GM19397 (cell line): ENCODE measurements around the gene LRRC51.

Experiments
- ATAC-seq: cut with Tn5 transposase; IDR thresholded peaks from one replicate; pipeline ENCODE4 v1.9.1; 2021; ENCODE audit warnings: mild to moderate bottlenecking, moderate library complexity; ENCODE audit not compliant: unreplicated experiment

Gene LRRC51

GRCh38 chr11:72069787-72070251 is 10.8 kb upstream of the LRRC51 start:
- ATAC-seq: no peak

DNA sequence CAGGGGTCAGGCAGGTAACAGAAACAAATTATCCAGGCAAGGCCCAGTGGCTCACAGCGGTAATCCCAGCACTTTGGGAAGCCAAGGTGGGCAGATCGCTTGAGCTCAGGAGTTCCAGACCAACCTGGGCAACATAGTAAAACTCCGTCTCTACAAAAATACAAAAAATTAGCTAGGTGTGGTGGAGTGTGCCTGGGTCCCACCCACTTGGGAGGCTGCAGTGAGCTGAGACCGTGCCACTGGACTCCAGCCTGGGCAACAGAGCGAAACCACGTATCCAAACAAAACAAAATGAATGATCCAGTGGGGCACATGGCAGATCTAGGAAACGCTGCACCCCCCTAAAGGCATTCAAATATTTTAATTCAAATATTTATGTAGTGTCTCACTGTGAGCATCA is 10.2 kb upstream of the LRRC51 start:
- no peak for ATAC-seq

DNA sequence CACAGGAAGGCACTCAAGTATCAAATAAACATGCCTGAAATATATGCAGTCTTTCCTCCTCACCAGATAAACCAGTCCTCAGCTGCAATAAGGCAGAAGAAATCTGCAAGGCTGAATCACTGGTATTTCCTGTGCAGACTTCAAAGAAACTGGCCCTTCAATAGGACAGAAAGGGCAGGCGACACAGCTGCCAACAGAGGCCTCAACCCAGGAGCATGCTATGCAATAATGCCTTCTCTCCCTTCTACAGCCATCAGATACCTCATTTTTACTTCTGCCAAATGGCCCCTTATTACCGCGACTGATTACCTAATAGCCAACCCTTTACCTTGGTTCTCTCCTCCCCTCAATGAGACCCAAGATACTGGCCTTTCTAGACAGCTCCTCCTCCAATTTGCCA is 8.3 kb upstream of the LRRC51 start:
- ATAC-seq: no peak

DNA sequence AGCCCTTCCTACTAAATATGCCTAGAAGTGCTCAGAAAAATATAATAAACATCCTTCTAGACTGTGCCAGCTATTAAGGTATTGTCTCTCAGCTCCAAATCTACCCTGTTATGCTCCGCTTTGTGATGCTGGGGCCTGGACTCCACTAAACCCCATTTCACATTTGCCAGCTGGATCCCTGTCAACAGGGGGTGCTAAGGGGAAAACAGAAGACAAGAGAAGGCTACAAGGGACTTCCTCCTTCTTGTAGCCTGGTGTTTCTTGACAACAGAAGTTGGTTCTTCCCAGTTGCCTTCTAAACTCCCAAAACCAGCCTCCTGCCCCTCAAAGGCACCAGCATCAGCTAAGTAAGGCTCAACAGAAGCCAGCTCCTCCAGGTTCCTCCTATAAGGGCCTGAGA is 5.5 kb upstream of the LRRC51 start:
- no peak for ATAC-seq

DNA sequence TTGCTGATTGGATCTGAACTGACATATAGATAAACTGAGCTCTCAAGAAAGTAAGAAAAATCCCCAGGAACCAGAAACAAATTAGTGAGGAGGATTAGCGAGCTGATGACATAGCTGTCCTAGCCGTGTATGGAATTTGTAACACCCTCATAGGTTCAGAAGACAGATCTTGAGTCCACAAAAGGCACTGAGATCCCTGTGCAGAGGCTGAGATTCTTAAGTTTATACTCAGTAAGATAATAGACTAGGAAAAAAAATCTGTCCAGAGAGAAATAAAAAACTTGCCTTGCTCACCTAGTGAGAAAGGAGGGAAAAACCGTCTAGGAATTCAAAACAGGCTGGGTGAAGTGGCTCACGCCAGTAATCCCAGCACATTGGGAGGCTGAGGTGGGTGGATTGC is 4.9 kb upstream of the LRRC51 start:
- no peak for ATAC-seq

DNA sequence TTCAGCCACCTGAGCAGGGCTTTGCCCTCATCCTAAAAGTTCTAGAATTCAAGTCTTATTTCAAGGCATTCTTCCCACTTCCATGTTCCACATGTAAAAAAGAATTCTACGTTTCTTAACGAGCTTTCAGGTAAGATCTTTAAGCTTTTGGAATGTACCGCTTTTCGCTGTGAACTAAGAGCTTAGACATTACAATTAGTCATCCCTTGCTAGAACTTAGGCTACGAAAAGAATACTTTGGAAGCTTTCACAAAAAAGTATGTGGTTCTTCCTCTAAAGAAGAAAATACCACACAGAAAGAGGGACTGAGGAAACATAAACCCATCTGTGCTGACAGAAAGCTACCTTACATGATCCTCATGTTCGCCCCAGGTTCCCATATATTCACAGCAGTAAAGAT is 2.2 kb upstream of the LRRC51 start:
- ATAC-seq: no peak

DNA sequence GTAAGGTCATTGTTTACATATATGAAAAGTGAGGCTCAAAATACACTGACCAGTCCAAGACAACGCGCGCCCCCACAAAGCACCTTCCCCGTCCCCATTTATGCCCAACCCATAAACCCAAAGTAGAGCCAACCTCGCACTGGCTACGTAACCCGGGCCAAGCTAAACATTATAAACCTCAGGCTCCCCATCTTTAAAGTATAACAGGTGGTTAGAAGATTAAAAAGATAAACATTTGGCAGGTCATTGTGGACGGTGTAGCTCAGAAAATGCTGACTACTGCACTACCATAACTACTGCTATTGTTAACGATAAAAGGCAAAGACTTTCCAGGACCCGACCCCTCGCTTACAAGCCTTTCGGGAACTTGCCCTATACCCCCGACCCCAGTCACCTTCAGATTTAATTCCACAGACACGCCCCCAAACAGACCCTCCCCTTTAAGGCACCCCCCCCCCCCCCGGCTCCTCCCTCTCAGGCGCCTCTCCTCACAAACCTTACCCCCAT is 778 bp upstream of the LRRC51 start:
- no peak for ATAC-seq

GRCh38 chr11:72081184-72081644 is 564 bp downstream of the LRRC51 start:
- ATAC-seq: no peak

GRCh38 chr11:72081821-72082453 is 1.3 kb downstream of the LRRC51 start:
- ATAC-seq: no peak

- ATAC-seq: no peak
Measured at GRCh38 chr11:72083414-72083813, 2.8 kb downstream of the LRRC51 start.

- ATAC-seq: no peak
Measured at GRCh38 chr11:72084076-72084475, 3.4 kb downstream of the LRRC51 start.

- ATAC-seq: no peak
Measured at GRCh38 chr11:72084965-72085364, 4.3 kb downstream of the LRRC51 start.

GRCh38 chr11:72085621-72086351 is 5.1 kb downstream of the LRRC51 start:
- no peak for ATAC-seq

- no peak for ATAC-seq
Measured at GRCh38 chr11:72088076-72088808, 7.6 kb downstream of the LRRC51 start.

- peak; percentile 53 for ATAC-seq
Measured at GRCh38 chr11:72091292-72091691, 10.6 kb downstream of the LRRC51 start.

GRCh38 chr11:72098741-72099140 is 18.1 kb downstream of the LRRC51 start:
- ATAC-seq: no peak

DNA sequence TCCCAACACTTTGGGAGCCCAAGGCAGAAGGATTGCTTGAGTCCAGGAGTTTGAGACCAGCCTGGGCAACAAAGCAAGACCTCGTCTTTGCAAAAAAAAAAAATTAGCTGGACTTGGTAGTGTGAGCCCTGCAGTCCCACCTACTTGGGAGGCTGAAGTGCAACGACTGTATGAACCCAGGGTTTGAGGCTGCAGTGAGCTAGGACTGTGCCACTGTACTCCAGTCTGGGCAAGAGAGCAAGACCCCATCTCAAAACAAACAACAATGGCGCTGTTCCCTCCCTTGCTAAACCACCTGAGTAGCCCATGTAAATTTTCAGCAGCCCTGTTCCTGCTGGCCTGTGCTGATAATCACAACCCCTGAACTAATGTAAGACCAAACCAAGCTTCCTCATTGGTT is 19.4 kb downstream of the LRRC51 start:
- ATAC-seq: no peak

- no peak for ATAC-seq
Measured at GRCh38 chr11:72100462-72100861, 19.8 kb downstream of the LRRC51 start.

DNA sequence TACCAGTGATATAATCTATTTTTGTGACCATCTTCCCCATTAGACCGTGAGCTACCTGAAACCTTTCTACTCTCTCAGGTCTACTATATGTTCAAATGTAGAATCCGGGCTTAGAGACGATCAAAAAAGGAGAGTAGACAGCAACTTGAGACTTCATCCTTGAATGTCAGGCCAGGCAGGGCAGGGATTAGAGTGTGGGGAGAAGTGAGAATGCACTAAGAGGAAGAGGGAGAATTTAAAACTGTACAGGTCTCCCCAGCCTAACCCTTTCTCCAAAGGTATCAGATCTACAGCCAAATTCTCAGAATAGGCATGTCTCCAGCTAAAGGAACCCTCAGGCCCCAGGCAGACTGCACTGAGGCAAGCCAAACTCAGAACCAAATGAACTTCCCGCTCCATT is 21.5 kb downstream of the LRRC51 start:
- no peak for ATAC-seq

GRCh38 chr11:72102631-72102945 is 21.9 kb downstream of the LRRC51 start:
- no peak for ATAC-seq

DNA sequence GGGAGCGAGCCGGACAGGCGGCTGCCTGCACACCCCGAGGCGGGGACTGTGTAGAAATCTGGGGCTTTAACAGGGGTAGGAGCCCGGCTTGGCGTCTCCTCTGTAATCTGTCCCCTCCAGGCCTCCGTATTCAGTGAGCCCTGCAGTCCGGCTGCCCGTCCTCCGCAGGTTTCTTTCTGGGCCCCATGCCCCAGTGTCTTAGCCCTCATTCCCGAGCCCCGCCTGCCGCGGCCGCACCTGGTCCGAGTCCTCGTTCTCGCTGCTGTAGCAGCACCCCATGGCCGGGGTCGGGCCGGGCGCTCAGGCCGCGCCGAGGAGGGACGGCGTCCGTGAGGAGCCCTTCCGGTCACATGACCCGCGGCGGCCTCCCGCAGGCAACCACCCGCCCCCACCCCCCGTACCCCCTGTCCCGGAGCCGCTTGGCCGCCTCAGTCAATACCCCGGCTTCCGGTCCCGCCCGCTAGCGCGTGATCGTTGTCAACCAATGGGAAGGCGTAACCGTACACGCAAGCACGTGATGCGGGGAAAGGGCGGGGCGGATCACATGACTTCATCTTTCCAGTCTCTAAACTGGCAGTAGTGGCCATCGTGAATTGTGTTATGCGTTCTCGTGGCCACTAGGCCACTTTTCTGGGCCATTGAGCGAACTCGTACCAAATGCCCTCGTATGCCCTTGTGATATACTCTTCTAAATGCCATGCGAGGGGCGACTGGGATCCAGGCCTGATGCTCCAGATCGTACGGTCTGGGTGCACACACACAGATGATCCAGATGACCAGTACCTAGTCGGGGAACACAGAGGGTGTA is 22.5 kb downstream of the LRRC51 start, which contains the start of gene LAMTOR1:
Gene LAMTOR1 (minus strand): TSS at position 352 of the 808 bp plus-strand sequence. CDS start 73 bp downstream, at position 279.
- peak; percentile 90 for ATAC-seq
